Globus pallidus (tissue), 1 donor: Measurements from ENCODE around the gene OR4B1.

Experiments used
- DNase-seq: peaks from one replicate; pipeline ENCODE4 v3.0.0-alpha.2; 2015; ENCODE audit warnings: low spot score

OR4B1 gene

GRCh38 chr11:48261600-48261999 lies 45.0 kb downstream of the OR4B1 start:
- no peak for DNase-seq

- no peak for DNase-seq
Measured at GRCh38 chr11:48263423-48263911, 46.9 kb downstream of the OR4B1 start, which contains the start of gene OR4X1. OR4X1 (plus strand) TSS chr11:48263861; CDS start chr11:48263861, 0 bp downstream.
